Esophagus (tissue), 2 donors: ENCODE data around the gene SRSF10. TPM values are rescaled to one million over a fixed set of nuclear protein-coding genes. Genes with fewer than 3 reads are reported as not detected.
A peak's percentile ranks its signal among the peaks of the same experiment; 100 is the strongest.
"Not testable (repeated sequence)": the region's sequence is repeated elsewhere in the genome, so short reads cannot be mapped to it uniquely, and the experiment has no call there.

ENCODE experiments used
- H3K27ac ChIP-seq, 2 donors: one replicate each; pipeline ENCODE4 v1.5.1; 2013; ENCODE audit warnings: low read depth in 2 of 2, mild to moderate bottlenecking in 2 of 2, inconsistent platforms in 1 of 2, low read length in 1 of 2, moderate library complexity in 1 of 2
- H3K27me3 ChIP-seq, 2 donors: one replicate each; pipeline ENCODE4 v1.6.1; 2013; ENCODE audit warnings: low read length in 2 of 2, control low read depth in 1 of 2, mild to moderate bottlenecking in 1 of 2; ENCODE audit not compliant: insufficient read depth in 2 of 2, control insufficient read depth in 1 of 2
- H3K36me3 ChIP-seq, 2 donors: one replicate each; pipeline ENCODE4 v1.6.1; 2013; ENCODE audit warnings: low read length in 1 of 2; ENCODE audit not compliant: control insufficient read depth in 2 of 2, insufficient read depth in 2 of 2
- H3K4me1 ChIP-seq, 2 donors: one replicate each; pipeline ENCODE4 v1.6.1; 2013; ENCODE audit warnings: low read length in 1 of 2; ENCODE audit not compliant: control insufficient read depth in 2 of 2, insufficient read depth in 2 of 2
- H3K4me3 ChIP-seq, 2 donors: one replicate each; pipeline ENCODE4 v1.5.1; 2013; ENCODE audit warnings: low read length in 2 of 2, mild to moderate bottlenecking in 2 of 2, low read depth in 1 of 2, moderate library complexity in 1 of 2
- H3K9me3 ChIP-seq, 2 donors: one replicate each; pipeline ENCODE4 v1.6.1; 2013; ENCODE audit warnings: mild to moderate bottlenecking in 2 of 2, low read depth in 1 of 2, low read length in 1 of 2, moderate library complexity in 1 of 2; ENCODE audit not compliant: control insufficient read depth in 2 of 2, insufficient read depth in 1 of 2
- WGBS, 2 donors: extraction: QIAGEN DNeasy Blood & Tissue Kit; methylation state at CpG; one replicate each; pipeline ENCODE4 v1.1.7; 2013; 5-methylcytosine and 5-hydroxymethylcytosine counted together
- polyA plus RNA-seq, 2 donors: library from polyadenylated mRNA; stranded (reverse); fragments of 200-250 nt; gene quantifications; one replicate each; pipeline ENCODE4 v1.2.3, GENCODE V29; 2013
- donor health status: healthy with polysubstance abuse.
- donor health status: Bipolar disorder and iron deficiency.

SRSF10 gene
- polyA plus RNA-seq, 2 donors, result 42.3 to 57.9 TPM

GRCh38 chr1:23960291-23961020 lies 19.7 kb downstream of the SRSF10 start:
- H3K27ac ChIP-seq, result peak overlapping the region; percentile 99
- peak overlapping the region; percentile 91 for H3K4me3 ChIP-seq
- H3K9me3 ChIP-seq, result no peaks in the 10 kb centered on the region
- H3K4me1 ChIP-seq, result peaks cover 0 to 2% of the 10 kb centered on the region in 2 donors
- H3K27me3 ChIP-seq, result no peaks in the 10 kb centered on the region
- 0% methylated on average over 15 of the region's 15 CpGs for WGBS, 2 donors
- no peaks in the 10 kb centered on the region for H3K36me3 ChIP-seq

DNA sequence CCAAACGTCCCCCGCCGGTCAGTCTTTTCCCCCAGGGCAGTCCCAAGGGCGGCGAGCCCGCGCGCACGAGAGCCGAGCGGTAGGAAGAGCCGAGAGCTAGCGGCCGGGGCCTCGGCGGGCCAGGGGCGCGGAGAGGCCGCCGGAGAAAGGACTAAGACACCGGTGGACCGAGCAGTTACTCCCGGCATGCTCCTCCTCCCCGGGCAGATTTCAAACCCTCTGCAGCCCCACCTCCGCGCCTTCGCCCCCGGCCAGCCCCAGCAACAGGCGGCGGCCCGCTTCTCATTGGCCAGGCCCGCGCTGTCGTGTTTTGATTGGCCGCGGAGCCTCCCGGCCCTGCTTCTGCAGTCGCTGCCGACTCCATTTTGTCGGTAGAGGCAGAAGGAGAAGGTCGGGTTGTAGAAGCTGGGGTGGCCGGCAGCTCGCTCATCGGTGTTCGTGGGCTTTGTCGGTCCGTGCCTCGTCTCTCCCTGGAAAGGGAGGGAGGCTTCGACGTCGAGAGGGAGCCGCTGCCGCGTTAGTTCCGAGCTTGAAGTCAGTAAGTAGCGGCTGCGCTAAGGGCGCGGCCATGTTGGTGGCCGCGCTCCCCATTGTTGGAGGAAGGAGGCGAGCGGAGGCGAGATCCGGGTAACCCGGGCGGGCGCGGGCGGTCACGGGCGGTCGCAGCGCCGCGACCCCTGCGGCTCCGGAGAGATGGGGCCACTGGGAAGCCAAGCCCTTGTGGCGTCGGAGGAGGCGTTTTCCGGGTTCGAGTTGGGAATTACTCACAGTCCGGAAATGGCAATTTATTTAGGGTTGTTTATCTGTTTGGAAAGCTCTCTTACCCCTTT lies 20.5 kb downstream of the SRSF10 start, which contains the start of gene PNRC2:
Gene PNRC2 (plus strand): TSS at position 368 of the 830 bp plus-strand sequence. CDS start 1,630 bp downstream, outside the sequence.
- peak within 1 kb of the TSS; percentile 99 for H3K27ac ChIP-seq
- 0 to 1% methylated on average over 81 to 84 of the region's 84 CpGs for WGBS, 2 donors
- peaks cover 0 to 2% of the 10 kb centered on the region in 2 donors for H3K4me1 ChIP-seq
- H3K27me3 ChIP-seq, result no peaks in the 10 kb centered on the region
- no peaks in the 10 kb centered on the region for H3K9me3 ChIP-seq
- H3K4me3 ChIP-seq, result peak within 1 kb of the TSS; percentile 91
- H3K36me3 ChIP-seq, result no peaks in the 10 kb centered on the region

- H3K4me1 ChIP-seq, result peaks cover 0 to 2% of the 10 kb centered on the region in 2 donors
- H3K4me3 ChIP-seq, result peak overlapping the region; percentile 53 to 91
- 0 to 1% methylated on average over 30 of the region's 30 CpGs for WGBS, 2 donors
- H3K9me3 ChIP-seq, result no peaks in the 10 kb centered on the region
- H3K27me3 ChIP-seq, result no peaks in the 10 kb centered on the region
- no peaks in the 10 kb centered on the region for H3K36me3 ChIP-seq
- H3K27ac ChIP-seq, result peak overlapping the region; percentile 99
Observed at GRCh38 chr1:23958810-23959460, 21.2 kb downstream of the SRSF10 start.

DNA sequence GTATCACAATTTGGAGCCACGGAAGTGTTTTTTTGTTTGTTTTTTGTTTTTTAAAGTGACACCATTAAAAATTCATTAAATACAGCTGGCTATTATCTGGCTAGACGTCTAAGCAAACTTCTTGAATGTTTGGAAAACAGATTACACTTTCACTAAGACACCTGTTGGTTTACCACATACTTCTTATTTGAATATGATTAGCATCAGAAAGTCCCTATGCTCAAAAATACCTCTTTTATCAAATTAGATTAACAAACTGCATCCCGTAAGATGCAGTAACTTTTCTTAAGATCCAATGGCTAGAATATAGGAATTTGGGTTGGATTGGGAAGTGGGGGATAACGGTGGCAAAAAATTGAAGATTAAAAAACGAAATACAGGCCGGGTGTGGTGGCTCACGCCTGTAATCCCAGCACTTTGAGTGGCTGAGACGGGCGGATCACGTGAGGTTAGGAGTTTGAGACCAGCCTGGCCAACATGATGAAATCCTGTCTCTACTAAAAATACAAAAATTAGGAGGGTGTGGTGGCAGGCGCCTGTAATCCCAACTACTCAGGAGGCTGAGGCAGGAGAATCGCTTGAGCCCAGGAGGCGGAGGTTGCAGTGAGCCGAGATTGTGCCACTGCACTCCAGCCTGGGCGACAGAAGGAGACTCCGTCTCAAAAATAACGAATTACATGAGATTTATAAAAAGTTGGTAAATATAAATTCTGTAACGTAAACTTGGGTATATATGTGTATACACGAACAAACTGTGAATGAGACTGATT lies 21.9 kb downstream of the SRSF10 start:
- H3K4me1 ChIP-seq, H3K36me3 ChIP-seq, H3K9me3 ChIP-seq, H3K27me3 ChIP-seq: not testable (repeated sequence)
- WGBS, 2 donors, result 53 to 58% methylated on average over 19 of the region's 19 CpGs
- H3K27ac ChIP-seq, result peak overlapping the region; percentile 99
- peak overlapping the region in 1 of 2 donors; percentile 91 for H3K4me3 ChIP-seq

- Histone ChIP-seq H3K27ac (peak overlapping the region; percentile 14 to 43), H3K27me3 (no peaks in the 10 kb centered on the region), H3K36me3 (no peaks in the 10 kb centered on the region), H3K4me1 (peaks cover 0 to 2% of the 10 kb centered on the region in 2 donors), H3K4me3 (no peak overlapping the region), H3K9me3 (no peaks in the 10 kb centered on the region)
- 42 to 43% methylated on average over 7 of the region's 7 CpGs for WGBS, 2 donors
Observed at GRCh38 chr1:23957096-23957495, 23.0 kb downstream of the SRSF10 start.

GRCh38 chr1:23953020-23953419 lies 27.1 kb downstream of the SRSF10 start:
- Histone ChIP-seq H3K4me1 (peaks cover 0 to 2% of the 10 kb centered on the region in 2 donors), H3K4me3 (no peak overlapping the region), H3K27ac (no peak overlapping the region), H3K9me3 (no peaks in the 10 kb centered on the region), H3K27me3 (no peaks in the 10 kb centered on the region), H3K36me3 (no peaks in the 10 kb centered on the region)
- WGBS, 2 donors, result 70 to 76% methylated on average over 3 of the region's 3 CpGs

GRCh38 chr1:23947366-23947765 lies 32.8 kb downstream of the SRSF10 start:
- Histone ChIP-seq H3K27ac (no peak overlapping the region), H3K36me3 (no peaks in the 10 kb centered on the region), H3K4me1 (no peaks in the 10 kb centered on the region), H3K27me3 (no peaks in the 10 kb centered on the region), H3K9me3 (no peaks in the 10 kb centered on the region), H3K4me3 (no peak overlapping the region)

GRCh38 chr1:23936481-23937176 lies 43.5 kb downstream of the SRSF10 start:
- Histone ChIP-seq H3K9me3 (no peaks in the 10 kb centered on the region), H3K4me3 (no peak overlapping the region), H3K36me3 (no peaks in the 10 kb centered on the region), H3K4me1 (no peaks in the 10 kb centered on the region), H3K27me3 (no peaks in the 10 kb centered on the region), H3K27ac (no peak overlapping the region)
- WGBS, 2 donors, result 62 to 63% methylated on average over 6 of the region's 6 CpGs
